GM19025 (cell line): ENCODE data around the gene RNF183.
"Not testable (repeated sequence)": the region's sequence is repeated elsewhere in the genome, so short reads cannot be mapped to it uniquely, and the experiment has no call there.

Source experiments
- ATAC-seq: cut with Tn5 transposase; IDR thresholded peaks from one replicate; pipeline ENCODE4 v1.9.1; 2021; ENCODE audit warnings: mild to moderate bottlenecking, low read depth, moderate library complexity; ENCODE audit not compliant: unreplicated experiment

Gene RNF183

DNA sequence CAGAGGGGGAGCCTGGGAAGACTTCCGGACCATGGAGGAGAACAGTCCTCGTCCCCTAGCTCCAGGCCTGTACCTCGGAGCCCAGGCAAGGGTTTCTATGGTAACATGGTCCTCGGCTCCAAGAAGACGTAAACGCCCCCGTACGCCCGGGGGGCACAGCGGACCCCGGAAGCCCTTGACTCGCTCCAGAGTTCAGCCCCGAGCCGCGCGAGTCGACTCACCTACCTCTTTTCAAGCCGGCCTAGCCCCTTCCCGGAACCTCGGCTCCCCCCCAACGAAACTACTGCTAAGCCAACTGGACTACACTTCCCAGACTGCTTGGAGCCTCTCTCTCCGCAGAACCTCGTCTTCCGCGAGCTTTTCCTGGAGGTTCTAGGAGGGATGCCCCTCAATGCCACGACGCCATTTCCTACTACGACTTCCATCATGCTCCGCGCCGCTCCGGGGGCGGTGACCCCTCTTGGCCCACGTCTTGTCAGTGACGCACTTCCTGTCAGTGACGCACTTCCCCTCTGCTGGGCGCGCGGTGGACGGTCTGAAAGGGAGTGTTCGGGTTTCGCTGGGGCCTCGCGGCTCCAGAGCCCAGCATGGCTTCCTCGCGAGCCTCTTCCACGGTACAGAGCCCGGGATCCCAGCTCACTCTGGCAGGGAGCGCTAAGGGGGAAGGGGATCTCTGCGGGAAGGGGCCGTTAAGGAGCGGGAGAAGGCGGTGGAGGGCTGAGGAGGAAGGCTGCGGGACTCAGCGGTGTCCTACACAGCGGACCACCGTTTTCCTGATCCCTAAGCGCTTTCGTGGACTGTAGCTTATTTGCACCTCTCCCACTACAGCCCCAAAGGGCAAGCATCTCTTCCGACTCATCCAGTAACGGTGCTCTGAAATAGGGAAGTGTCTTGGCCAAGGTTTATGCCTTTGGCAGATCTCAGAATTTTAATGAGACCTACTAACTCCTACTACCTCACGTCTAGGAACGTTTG is 27.7 kb downstream of the RNF183 start, which contains the start of the genes CDC26 and PRPF4:
TSS of gene CDC26 (minus strand) at position 416 of the 975 bp plus-strand sequence. CDS start 3,065 bp downstream, outside the sequence.
TSS of gene PRPF4 (plus strand) at position 502 of the 975 bp plus-strand sequence. CDS start at position 588, 86 bp downstream.
- ATAC-seq: peak; percentile 98

GRCh38 chr9:113274474-113275156 is 28.6 kb downstream of the RNF183 start:
- ATAC-seq: no peak

GRCh38 chr9:113269871-113270270 is 33.3 kb downstream of the RNF183 start:
- ATAC-seq: no peak

DNA sequence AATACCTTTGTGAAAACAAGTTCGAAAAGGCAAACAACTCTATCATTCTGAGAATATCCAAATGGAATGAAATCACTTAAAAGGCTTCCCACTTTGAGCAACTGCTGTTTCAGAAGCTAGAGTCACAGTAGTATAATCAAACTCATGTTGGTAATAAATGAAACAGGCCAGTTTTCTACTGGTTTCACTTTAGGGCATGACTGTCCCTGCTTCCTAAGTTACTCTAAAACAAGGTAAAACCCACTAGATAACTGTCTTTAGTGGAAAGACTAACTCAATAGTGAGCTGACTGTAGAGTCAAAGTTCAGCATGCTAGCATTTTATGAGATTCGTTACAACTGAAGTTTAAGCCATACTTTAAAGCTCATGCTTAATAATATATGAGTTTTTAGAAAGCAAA is 33.8 kb downstream of the RNF183 start:
- no peak for ATAC-seq

DNA sequence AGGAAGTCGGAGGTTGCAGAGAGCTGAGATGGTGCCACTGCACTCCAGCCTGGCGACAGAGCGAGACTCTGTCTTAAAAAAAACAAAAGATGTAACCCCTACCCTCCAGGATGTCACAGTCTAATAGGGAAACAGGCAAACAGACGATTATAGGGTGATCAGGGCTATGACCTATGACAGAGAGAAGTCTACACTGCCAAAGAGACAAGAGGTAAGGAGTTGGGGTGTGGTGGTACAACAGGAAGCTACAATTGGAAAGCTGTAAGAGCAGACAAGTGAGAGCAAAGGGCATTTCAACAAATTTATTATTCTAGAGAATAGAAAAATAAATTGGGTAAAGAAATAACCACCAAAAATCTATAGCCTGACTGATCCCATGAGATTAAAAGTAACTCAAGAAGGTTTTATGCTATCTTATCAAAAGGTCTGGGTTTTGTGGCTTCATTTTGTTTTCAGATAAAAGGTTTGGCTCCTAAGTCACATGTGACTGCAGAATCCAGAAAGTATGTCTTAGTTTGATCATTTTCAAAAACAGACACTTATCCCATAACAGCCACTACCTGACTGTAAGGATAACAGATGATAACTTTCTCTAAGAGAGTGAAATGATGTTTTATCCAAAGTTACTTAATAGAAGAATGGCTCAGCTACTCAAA is 35.1 kb downstream of the RNF183 start:
- ATAC-seq: no peak

GRCh38 chr9:113266174-113266573 is 37.0 kb downstream of the RNF183 start:
- ATAC-seq: no peak

DNA sequence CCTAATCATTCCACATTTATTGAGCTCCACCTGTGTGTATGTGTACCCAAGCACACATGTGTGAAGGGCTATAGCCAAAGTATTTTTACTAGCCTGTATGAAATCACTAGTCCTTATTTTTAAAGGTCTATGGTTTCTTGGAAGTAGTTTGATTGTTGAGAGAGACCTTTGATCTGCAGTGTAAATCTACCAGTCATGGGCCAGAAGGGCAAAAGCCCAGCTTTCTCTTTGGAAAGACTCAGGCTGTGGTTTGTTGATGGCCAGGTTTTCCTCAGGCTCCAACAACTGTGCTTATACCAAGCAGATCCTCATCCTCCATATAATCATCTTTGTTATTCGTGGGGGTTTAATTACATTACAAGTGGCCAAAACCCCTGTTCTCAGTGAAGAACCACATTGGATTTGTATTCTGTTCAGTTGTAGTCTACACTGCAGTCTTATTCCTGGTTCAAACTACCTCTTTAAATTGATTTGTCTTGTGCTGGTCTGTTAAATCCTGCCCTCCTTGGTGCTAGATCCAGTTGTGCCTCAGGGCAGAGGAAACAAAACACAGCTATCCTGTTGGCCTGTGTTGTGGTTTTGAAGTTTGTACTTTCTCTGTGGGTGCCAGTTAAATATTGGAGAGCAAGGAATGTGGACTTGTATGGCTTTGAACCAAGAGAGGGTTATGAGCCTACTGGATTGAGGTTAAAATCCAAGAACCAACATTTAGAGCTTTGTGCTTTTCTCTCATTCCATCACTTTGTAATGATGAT is 41.1 kb downstream of the RNF183 start:
- ATAC-seq: no peak

DNA sequence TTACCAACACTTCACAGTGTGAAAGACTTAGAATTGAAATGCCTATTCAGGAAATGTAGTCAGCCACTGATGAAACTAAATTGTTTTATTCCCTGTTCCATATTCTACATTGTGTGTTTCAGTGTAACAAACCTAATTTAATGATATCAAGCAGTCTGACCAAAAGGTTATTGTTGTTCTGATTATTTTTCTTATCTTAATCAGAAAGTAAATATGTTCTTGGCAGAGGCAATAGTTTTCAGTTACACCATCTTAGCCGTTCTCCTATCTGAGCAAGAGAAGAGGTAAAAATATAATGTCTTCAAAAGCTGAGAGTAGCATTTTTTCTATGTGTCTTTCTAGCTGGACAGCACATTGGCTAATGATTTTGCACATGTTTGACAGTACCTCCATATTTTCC is 44.9 kb downstream of the RNF183 start:
- ATAC-seq: no peak

- no peak for ATAC-seq
These were observed 45.3 kb downstream of the RNF183 start for GRCh38 chr9:113257863-113258262.

DNA sequence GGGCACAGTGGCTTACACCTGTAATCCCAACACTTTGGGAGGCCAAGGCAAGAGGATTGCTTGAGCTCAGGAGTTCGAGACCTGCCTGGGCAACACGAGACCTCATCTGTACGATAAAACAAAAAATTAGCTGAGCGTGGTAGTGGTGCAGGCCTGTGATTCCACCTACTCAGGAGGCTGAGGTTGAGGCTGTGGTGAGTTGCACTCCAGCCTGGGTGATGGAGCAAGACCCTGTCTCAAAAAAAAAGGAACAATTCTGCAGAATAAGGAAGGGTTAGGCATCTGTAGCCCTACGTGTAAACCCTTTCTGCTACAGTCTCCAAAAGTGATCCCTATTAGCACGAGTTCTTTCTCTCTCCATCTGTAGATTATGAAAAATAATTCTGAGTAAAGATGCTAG is 47.7 kb downstream of the RNF183 start:
- ATAC-seq: no peak

DNA sequence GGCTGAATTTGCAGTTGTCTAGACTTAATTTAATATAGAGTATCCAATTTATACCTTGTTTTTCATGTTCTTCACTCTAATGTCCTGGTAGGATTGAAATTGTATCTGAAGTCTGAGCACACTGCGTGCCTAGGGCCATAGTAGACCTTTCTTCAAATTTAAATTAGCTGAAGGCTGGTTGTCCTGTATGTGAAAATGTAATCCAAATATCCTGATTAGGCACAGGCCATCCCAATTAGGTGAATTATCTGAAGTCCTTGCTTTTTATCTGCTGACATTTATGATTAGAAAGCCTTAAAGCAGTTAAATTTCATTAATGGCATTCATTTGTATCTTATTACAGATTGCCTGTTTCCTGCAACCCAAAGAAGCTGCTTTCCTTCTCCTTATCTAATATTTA is 48.2 kb downstream of the RNF183 start:
- no peak for ATAC-seq

DNA sequence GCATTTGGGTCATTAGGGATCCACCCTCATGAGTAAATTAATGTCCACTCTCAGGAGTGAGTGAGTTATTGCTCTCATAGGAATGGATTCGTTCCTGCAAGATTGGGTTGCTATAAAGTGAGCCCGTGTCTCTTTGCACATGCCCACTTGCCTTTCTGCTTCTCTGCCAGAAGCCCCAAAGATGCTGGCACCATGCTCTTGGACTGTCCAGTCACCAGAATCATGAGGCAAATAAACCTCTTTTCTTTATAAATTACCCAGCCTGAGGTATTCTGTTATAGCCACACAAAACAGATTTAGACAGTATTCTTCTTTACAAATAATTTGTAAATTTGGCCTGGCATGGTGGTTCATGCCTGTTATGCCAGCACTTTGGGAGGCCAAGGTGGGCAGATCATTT is 52.4 kb downstream of the RNF183 start:
- no peak for ATAC-seq

DNA sequence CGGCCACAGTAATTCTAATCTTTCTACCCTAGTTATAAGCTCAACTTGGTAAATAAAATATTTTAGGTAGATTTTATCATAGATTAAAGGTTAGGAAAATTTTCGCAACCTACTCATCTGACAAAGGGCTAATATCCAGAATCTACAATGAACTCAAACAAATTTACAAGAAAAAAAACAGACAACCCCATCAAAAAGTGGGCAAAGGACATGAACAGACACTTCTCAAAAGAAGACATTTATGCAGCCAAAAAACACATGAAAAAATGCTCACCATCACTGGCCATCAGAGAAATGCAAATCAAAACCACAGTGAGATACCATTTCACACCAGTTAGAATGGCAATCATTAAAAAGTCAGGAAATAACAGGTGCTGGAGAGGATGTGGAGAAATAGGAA is 53.5 kb downstream of the RNF183 start:
- not testable (repeated sequence) for ATAC-seq

DNA sequence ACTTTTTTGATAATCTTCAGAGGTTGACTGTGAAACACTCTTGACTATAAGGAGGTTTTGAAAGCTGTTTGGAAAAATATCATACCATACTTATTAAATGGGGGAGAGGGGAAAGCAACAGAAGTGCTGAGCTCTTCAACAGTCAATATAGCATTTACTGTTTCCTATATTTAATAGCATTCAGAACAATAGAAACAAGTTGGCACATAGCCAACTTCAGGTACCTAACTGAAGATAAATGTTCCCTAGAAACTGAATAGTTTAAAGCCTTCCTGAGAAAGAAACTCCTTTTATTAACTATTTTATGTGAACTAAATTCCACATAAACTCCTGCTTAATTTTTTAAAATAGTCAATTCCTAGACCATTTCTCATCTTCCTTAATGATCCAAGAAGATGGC is 55.5 kb downstream of the RNF183 start:
- no peak for ATAC-seq
